Nephron (organoid): Measurements from ENCODE around the gene DPF3.

Experiments
- H3K27ac Mint-ChIP-seq, 3 experiments: 2 replicates each; pipeline ENCODE4 v1.8.0; 2020; ENCODE audit warnings: mixed read lengths in 3 of 3, mild to moderate bottlenecking in 2 of 3, moderate library complexity in 1 of 3
- H3K27me3 Mint-ChIP-seq: 2 replicates; pipeline ENCODE4 v1.8.0; 2021; ENCODE audit warnings: low read depth, mild to moderate bottlenecking, moderate library complexity, mixed read lengths
- H3K36me3 Mint-ChIP-seq: 2 replicates; pipeline ENCODE4 v1.8.0; 2020; ENCODE audit warnings: low read depth, mixed read lengths
- H3K4me1 Mint-ChIP-seq: 2 replicates; pipeline ENCODE4 v1.8.0; 2020; ENCODE audit warnings: mixed read lengths
- H3K4me3 Mint-ChIP-seq, 3 experiments: 2 replicates each; pipeline ENCODE4 v1.8.0; 2020; ENCODE audit warnings: mild to moderate bottlenecking in 3 of 3, mixed read lengths in 3 of 3, moderate library complexity in 2 of 3
- H3K9me3 Mint-ChIP-seq: 2 replicates; pipeline ENCODE4 v1.8.0; 2020; ENCODE audit warnings: mixed read lengths
- TF ChIP-seq, protein P1 (sequence below), 3 experiments: fragments of 200-600 bp; sonication (generic); IDR thresholded peaks; one replicate each; pipeline ENCODE4 v1.5.0; 2021; ENCODE audit warnings: antibody characterized with exemption in 3 of 3; ENCODE audit not compliant: unreplicated experiment in 3 of 3

The DPF3 gene

GRCh38 chr14:72663956-72664650, 229.8 kb downstream of the DPF3 start:
- TF ChIP-seq, protein P1, sequence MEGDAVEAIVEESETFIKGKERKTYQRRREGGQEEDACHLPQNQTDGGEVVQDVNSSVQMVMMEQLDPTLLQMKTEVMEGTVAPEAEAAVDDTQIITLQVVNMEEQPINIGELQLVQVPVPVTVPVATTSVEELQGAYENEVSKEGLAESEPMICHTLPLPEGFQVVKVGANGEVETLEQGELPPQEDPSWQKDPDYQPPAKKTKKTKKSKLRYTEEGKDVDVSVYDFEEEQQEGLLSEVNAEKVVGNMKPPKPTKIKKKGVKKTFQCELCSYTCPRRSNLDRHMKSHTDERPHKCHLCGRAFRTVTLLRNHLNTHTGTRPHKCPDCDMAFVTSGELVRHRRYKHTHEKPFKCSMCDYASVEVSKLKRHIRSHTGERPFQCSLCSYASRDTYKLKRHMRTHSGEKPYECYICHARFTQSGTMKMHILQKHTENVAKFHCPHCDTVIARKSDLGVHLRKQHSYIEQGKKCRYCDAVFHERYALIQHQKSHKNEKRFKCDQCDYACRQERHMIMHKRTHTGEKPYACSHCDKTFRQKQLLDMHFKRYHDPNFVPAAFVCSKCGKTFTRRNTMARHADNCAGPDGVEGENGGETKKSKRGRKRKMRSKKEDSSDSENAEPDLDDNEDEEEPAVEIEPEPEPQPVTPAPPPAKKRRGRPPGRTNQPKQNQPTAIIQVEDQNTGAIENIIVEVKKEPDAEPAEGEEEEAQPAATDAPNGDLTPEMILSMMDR (IDR thresholded peaks at IDR 0.05; ENCODE audit: unreplicated experiment in 3 of 3): no peak
- no peak overlapping the region for H3K27ac Mint-ChIP-seq
- H3K4me1 Mint-ChIP-seq: no peaks in the 10 kb centered on the region
- no peaks in the 10 kb centered on the region for H3K9me3 Mint-ChIP-seq
- no peak overlapping the region for H3K4me3 Mint-ChIP-seq
- peaks cover 20% of the 10 kb centered on the region for H3K36me3 Mint-ChIP-seq
- H3K27me3 Mint-ChIP-seq: no peaks in the 10 kb centered on the region

GRCh38 chr14:72663076-72663487, 230.8 kb downstream of the DPF3 start:
- Mint-ChIP-seq H3K9me3 (no peaks in the 10 kb centered on the region), H3K4me3 (no peak overlapping the region), H3K4me1 (no peaks in the 10 kb centered on the region), H3K36me3 (peaks cover 18% of the 10 kb centered on the region), H3K27me3 (no peaks in the 10 kb centered on the region), H3K27ac (no peak overlapping the region)
- TF ChIP-seq, protein P1 (IDR thresholded peaks at IDR 0.05; ENCODE audit: unreplicated experiment in 3 of 3): no peak

GRCh38 chr14:72662214-72662613, 231.7 kb downstream of the DPF3 start:
- H3K27me3 Mint-ChIP-seq: no peaks in the 10 kb centered on the region
- H3K4me3 Mint-ChIP-seq: no peak overlapping the region
- H3K4me1 Mint-ChIP-seq: no peaks in the 10 kb centered on the region
- peaks cover 2% of the 10 kb centered on the region for H3K9me3 Mint-ChIP-seq
- TF ChIP-seq, protein P1 (IDR thresholded peaks at IDR 0.05; ENCODE audit: unreplicated experiment in 3 of 3): no peak
- H3K36me3 Mint-ChIP-seq: peaks cover 14% of the 10 kb centered on the region
- no peak overlapping the region for H3K27ac Mint-ChIP-seq

- TF ChIP-seq, protein P1 (IDR thresholded peaks at IDR 0.05; ENCODE audit: unreplicated experiment in 3 of 3): no peak
- H3K36me3 Mint-ChIP-seq: peaks cover 7% of the 10 kb centered on the region
- H3K4me1 Mint-ChIP-seq: no peaks in the 10 kb centered on the region
- H3K27ac Mint-ChIP-seq: no peak overlapping the region
- H3K9me3 Mint-ChIP-seq: peaks cover 2% of the 10 kb centered on the region
- H3K27me3 Mint-ChIP-seq: peaks cover 4% of the 10 kb centered on the region
- no peak overlapping the region for H3K4me3 Mint-ChIP-seq
Observed at GRCh38 chr14:72657214-72657921, 236.5 kb downstream of the DPF3 start.

GRCh38 chr14:72653026-72653425, 240.9 kb downstream of the DPF3 start:
- TF ChIP-seq, protein P1 (IDR thresholded peaks at IDR 0.05; ENCODE audit: unreplicated experiment in 3 of 3): no peak
- H3K27ac Mint-ChIP-seq: no peak overlapping the region
- peaks cover 4% of the 10 kb centered on the region for H3K27me3 Mint-ChIP-seq
- H3K4me3 Mint-ChIP-seq: no peak overlapping the region
- H3K9me3 Mint-ChIP-seq: peaks cover 2% of the 10 kb centered on the region
- H3K36me3 Mint-ChIP-seq: no peaks in the 10 kb centered on the region
- H3K4me1 Mint-ChIP-seq: peaks cover 12% of the 10 kb centered on the region
